HG03108 (cell line): ENCODE measurements around the gene GNB3.
"Not testable (repeated sequence)": the region's sequence is repeated elsewhere in the genome, so short reads cannot be mapped to it uniquely, and the experiment has no call there.

Experiments used
- ATAC-seq: cut with Tn5 transposase; IDR thresholded peaks from one replicate; pipeline ENCODE4 v1.9.1; 2021; ENCODE audit warnings: moderate library complexity; ENCODE audit not compliant: unreplicated experiment

The GNB3 gene

DNA sequence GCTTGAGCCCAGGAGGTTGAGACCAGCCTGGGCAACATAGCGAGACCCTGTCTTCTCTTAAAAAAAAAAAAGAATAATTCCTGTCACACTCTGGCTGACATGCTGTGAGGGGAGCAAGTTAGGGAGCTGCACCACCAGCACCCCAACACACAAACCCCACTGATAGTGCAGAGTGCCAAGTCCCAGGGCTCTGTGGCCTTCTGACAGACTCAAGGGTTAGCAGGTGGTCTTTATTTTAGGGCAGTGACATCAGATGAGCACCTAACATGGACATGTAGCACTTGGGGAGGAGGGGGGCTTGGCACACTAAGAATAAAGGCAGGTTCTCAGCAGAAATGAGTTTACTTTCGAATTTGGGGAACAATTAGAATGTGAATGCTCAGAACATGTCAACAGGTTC is 18.1 kb downstream of the GNB3 start:
- ATAC-seq = no peak

DNA sequence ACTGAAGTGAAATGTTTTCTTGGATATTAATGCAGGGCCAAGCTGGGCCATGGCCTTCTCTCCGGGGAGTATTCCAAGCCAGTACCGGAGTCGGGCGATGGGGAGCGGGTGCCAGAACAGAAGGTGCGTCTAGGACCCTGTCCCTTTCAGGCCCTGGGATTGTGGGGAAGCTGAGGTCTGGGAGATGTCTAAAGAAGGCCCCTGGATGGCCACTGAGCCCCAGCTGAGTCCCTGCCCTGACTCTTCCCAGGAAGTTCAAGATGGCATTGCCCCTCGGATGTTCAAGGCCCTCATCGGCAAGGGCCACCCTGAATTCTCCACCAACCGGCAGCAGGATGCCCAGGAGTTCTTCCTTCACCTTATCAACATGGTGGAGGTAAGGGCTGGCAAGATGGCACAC is 19.4 kb downstream of the GNB3 start:
- ATAC-seq = no peak

DNA sequence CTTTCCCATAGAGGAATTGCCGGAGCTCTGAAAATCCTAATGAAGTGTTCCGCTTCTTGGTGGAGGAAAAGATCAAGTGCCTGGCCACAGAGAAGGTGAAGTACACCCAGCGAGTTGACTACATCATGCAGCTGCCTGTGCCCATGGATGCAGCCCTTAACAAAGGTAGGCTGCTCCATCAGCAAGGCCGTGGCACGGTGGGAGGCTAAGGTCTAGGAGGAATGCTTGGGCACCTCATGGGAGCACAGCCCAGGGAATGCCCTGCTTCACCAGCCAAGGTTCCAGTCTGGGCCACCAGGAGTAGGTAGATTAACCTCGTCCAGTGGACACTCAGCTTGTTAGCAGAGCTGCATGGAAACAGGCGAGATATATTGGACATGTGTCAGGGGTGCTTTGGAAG is 20.2 kb downstream of the GNB3 start:
- ATAC-seq = no peak

GRCh38 chr12:6861391-6861790 is 20.7 kb downstream of the GNB3 start:
- ATAC-seq = no peak

DNA sequence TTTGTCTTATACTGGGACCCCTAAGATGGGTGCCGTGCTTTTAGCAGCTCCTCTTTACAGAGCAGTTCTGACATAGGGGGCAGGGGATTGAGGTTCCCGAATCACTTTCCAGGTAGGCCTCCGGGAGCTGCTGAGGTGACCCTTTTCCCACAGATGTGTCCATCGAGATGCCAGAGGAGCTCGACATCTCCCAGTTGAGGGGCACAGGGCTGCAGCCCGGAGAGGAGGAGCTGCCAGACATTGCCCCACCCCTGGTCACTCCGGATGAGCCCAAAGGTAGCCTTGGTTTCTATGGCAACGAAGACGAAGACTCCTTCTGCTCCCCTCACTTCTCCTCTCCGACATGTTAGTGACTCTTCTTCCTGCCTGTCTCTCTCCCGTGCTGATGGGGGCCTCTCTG is 22.3 kb downstream of the GNB3 start:
- ATAC-seq = no peak

DNA sequence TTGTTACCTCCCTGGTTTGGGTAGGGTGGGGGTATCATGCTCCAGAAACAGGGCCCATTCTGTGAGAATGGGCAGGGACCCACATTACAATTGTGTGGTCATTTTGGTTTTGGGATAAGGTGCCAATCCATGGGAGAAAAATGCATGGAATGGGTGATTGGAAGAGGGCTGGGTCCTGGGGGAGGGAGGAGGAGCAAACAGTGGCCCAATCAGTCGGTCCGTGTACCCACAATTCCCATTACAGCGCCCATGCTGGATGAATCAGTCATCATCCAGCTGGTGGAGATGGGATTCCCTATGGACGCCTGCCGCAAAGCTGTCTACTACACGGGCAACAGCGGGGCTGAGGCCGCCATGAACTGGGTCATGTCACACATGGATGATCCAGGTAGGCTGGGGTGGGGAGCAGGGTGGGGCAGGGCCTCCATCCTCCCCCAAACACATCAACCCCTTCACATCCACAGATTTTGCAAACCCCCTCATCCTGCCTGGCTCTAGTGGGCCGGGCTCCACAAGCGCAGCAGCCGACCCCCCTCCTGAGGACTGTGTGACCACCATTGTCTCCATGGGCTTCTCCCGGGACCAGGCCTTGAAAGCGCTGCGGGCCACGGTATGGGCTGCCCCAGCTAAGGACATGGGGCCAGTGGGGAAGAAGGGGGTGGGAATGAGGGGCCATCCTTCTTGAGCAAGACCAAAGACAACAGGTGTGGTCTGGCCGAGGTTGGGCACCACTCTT is 23.0 kb downstream of the GNB3 start:
- ATAC-seq = no peak

- not testable (repeated sequence) for ATAC-seq
These were observed 24.6 kb downstream of the GNB3 start for GRCh38 chr12:6865307-6865706.

DNA sequence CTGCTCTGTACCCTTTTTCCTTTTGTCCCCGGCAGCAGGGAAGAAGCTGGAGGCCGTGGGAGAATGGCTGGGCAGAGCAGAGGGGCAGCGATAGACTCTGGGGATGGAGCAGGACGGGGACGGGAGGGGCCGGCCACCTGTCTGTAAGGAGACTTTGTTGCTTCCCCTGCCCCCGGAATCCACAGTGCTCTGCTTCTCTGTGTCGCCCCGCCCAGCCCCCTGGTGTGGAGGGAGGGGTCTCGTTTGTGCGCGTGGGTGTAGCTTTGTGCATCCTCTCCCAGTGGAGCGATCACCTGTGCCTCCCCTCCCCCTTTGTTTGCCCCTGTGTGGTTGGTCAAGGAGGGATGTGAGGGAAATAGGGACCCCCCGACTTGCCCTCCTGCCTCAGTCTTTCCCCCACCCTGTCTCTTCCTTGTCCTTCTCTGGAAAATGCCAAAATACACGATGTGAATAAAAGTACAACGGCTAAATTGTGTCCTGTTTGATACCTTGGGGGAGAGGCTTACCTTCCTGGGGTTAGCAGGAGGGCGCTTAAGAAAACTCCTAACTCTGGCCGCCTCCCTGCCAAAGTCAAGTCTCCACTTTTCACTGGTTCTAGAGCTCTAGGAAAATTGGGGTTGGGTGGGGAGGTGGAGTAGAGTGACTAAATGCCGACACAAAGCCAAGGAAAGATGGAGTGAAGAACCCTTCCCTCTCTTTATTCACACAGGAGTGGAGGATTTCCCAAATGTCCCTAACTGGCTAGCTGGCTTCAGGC is 25.6 kb downstream of the GNB3 start:
- ATAC-seq = no peak

DNA sequence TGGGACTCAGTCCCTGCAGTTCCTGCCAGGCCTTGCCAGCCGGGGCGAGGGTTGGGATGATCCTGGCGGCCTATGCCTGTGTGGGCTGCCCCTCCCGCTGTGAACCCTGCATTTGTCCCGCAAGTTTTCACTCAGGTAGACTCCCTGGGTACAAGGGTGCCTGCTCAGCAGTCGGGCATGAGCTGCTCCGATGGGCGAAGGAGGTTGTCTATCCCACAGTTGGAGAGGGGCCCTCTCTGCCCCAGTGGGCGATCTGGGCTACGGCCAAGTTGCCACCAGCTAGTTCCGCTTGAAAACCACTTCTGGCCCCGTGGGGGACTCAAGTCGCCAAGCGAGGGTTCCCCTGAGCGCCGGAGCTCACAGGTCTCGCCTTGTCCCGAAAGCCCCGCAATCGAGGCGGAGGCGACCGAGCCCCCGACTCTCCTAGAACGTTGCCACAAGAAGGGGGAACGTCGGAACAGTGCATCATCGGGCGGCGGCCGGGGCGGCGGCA is 26.2 kb downstream of the GNB3 start:
- peak; percentile 1 for ATAC-seq

DNA sequence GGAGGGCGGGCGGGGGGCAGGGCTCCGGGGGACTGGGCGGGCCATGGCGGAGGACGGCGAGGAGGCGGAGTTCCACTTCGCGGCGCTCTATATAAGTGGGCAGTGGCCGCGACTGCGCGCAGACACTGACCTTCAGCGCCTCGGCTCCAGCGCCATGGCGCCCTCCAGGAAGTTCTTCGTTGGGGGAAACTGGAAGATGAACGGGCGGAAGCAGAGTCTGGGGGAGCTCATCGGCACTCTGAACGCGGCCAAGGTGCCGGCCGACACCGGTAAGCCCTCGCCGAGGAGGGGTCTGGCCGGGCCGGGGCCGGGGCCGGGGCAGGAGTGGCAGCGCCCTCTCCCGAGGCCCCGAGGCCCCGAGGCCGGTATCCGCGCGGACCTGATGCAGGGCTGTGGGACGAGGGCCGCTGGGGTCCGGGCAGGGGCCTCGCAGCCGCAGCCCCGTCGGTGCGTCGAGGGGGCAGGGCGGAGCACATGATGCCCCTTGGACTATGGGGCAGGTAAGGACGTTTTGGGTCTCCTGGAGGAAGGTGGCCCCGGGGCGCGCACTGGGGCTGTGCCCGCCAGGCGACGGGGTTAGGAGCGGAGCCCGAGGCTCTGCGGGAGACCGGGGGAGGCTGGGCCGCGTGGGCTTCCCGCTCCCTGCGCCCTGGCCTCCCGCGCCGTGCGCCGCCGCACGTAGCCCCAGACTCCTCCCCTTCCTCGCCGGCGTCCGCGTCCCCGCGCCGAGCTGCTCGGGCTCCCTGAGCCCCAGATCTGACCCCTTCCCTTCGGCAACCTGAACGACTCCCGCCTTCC is 26.9 kb downstream of the GNB3 start, which contains the start of gene TPI1:
TPI1 (plus strand) TSS at position 119 of the 798 bp plus-strand sequence; CDS start at position 155, 36 bp downstream.
- ATAC-seq = peak; percentile 53

GRCh38 chr12:6868211-6869048 is 27.7 kb downstream of the GNB3 start:
- no peak for ATAC-seq

DNA sequence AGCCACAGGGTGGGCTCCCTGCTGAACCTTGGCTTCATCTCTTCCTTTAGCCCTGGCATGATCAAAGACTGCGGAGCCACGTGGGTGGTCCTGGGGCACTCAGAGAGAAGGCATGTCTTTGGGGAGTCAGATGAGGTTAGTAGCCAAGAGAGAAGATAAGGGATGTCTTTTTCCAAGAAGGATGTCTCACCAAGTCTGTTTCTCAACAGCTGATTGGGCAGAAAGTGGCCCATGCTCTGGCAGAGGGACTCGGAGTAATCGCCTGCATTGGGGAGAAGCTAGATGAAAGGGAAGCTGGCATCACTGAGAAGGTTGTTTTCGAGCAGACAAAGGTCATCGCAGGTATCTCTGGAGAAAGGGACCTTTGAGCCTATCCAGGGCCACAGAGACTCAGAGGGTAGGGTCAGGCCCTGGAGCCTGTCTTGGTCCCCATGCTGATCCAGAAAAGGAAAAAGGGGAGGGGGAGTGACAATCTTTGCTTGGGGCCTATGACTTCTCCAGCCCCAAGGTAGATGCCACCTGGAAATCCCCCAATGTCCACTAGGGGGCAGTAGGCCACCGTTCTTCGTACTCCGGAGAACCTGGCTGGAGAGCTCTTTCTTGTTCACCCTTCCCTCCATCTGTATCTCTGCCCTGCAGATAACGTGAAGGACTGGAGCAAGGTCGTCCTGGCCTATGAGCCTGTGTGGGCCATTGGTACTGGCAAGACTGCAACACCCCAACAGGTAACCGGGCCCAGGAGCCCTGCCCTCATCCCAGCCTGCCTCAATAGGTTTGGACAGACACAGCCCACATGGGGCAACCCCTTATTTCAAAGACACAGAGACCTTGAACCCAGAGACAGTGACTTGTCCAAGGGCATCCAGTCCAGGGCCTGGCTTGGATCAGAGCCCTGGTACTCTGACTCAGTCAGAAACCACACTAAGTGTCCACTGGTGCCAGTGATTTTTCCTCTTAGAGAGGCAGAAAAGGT is 28.6 kb downstream of the GNB3 start:
- no peak for ATAC-seq

DNA sequence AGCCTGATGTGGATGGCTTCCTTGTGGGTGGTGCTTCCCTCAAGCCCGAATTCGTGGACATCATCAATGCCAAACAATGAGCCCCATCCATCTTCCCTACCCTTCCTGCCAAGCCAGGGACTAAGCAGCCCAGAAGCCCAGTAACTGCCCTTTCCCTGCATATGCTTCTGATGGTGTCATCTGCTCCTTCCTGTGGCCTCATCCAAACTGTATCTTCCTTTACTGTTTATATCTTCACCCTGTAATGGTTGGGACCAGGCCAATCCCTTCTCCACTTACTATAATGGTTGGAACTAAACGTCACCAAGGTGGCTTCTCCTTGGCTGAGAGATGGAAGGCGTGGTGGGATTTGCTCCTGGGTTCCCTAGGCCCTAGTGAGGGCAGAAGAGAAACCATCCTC is 29.6 kb downstream of the GNB3 start:
- ATAC-seq = not testable (repeated sequence)

GRCh38 chr12:6871052-6871957 is 30.6 kb downstream of the GNB3 start:
- ATAC-seq = no peak

DNA sequence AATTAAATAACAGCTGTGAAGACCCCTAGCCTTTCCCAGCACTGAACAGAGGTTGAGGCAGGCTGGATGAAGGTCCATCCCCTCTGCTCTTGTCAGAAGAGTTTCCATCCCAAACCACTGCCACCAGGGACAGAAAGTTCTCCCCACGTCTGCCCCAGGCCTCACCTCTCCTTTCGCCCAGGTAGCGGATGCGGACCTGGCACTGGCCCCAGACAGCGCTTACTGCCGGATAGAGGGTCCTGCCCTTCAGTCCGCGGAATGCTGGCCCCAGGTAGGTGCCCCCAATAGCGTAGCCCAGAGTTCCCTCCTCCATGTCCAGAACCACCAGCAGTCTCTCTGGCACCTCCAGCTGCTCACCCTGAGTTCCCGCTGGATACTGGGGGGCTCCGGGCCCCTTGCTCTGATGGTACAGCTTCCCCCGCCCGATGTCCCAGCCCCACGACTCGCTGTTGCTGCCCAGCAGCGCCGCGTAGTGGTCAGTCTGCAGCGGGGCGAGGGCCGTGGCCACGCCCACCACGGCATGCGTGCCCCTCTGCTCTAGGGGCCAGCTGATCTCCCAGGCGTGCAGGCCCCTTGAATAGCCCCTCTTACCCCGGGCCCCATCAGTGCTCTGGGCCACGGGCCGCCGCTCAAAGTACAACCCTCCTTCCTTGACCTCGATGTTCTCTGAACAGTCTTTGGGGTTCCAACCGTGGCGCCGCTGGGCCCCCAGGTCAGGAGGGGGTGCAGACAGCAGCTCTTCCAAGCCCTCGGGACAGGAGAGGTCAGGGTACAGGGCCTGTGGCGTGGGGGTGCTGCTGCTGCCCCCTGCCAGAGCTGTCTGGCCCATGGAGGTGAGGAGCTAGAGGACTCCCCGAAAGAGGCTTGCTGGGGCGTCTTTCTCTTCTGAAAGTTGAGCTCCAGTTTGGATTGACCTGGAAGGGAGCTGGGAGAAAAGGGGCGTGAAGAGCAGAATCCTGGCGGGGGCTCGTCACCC is 31.6 kb downstream of the GNB3 start:
- peak; percentile 29 for ATAC-seq

GRCh38 chr12:6873094-6874014 is 32.6 kb downstream of the GNB3 start, which contains the start of gene SPSB2:
TSS of gene SPSB2 (minus strand) at chr12:6873303. CDS start at chr12:6872901, 402 bp downstream.
- peak; percentile 69 for ATAC-seq
